BLaER1 treated with 17β-estradiol and CSF1 and Interleukin-3, amounts not matched to agents 10 nM and 100 nM (cell line): ENCODE data around the gene COL9A3.

ENCODE experiments used
- H3K27ac ChIP-seq, 11 experiments: shearing (Covaris generic); formaldehyde crosslinking; 2 replicates each; pipeline ENCODE4 v1.8.1; 2022
- H3K27me3 ChIP-seq, 11 experiments: shearing (Covaris generic); formaldehyde crosslinking; 2 replicates each; pipeline ENCODE4 v1.8.1; 2022
- H3K36me3 ChIP-seq, 11 experiments: shearing (Covaris generic); formaldehyde crosslinking; 2 replicates each; pipeline ENCODE4 v1.8.1; 2022
- H3K4me1 ChIP-seq, 10 experiments: shearing (Covaris generic); formaldehyde crosslinking; 2 replicates each; pipeline ENCODE4 v1.8.1; 2022
- H3K4me2 ChIP-seq, 11 experiments: shearing (Covaris generic); formaldehyde crosslinking; 2 replicates each; pipeline ENCODE4 v1.8.1; 2022
- H3K4me3 ChIP-seq, 10 experiments: shearing (Covaris generic); formaldehyde crosslinking; 2 replicates each; pipeline ENCODE4 v1.8.1; 2022
- H3K9ac ChIP-seq, 11 experiments: shearing (Covaris generic); formaldehyde crosslinking; 2 replicates each; pipeline ENCODE4 v1.8.1; 2022
- H3K9me3 ChIP-seq, 11 experiments: shearing (Covaris generic); formaldehyde crosslinking; replicated peaks in 1 of 11; 2 replicates each; pipeline ENCODE4 v1.8.1; 2022
- H4K20me1 ChIP-seq, 11 experiments: shearing (Covaris generic); formaldehyde crosslinking; 2 replicates each; pipeline ENCODE4 v1.8.1; 2022
- Cebpa-rat ChIP-seq, 11 experiments: shearing (Covaris generic); IDR thresholded peaks; 2 replicates each; pipeline ENCODE4 v1.8.1; 2022

COL9A3 gene

GRCh38 chr20:62814060-62814708 lies 2.7 kb upstream of the COL9A3 start:
- peaks cover 46 to 54% (median 50%) of the 10 kb centered on the region in 11 experiments for H3K36me3 ChIP-seq
- peaks cover 51 to 58% (median 55%) of the 10 kb centered on the region in 11 experiments for H3K27me3 ChIP-seq
- no peak overlapping the region for H3K4me3 ChIP-seq
- H4K20me1 ChIP-seq = peaks cover 64 to 98% (median 85%) of the 10 kb centered on the region in 11 experiments
- peaks cover 70 to 92% (median 79%) of the 10 kb centered on the region in 10 experiments for H3K4me1 ChIP-seq
- peak overlapping the region in 10 of 11 experiments; percentile 1 to 99 (median 93); a peak in 15 of 22 replicates for H3K4me2 ChIP-seq
- H3K9ac ChIP-seq = peak overlapping the region in 2 of 11 experiments; percentile 13 to 15; a peak in 2 of 22 replicates
- H3K27ac ChIP-seq = no peak overlapping the region
- TF ChIP-seq Cebpa-rat (IDR thresholded peaks at IDR 0.05) = no peak
- H3K9me3 ChIP-seq = no peaks in the 10 kb centered on the region

- H3K4me1 ChIP-seq = peaks cover 69 to 92% (median 80%) of the 10 kb centered on the region in 10 experiments
- H3K9ac ChIP-seq = 0 out of 22 replicates have a peak overlapping the region, but pooled peaks of 2 of the 11 experiments have one; percentile 13 to 29
- peaks cover 41 to 49% (median 45%) of the 10 kb centered on the region in 11 experiments for H3K36me3 ChIP-seq
- H3K27ac ChIP-seq = no peak overlapping the region
- H3K9me3 ChIP-seq = no peaks in the 10 kb centered on the region
- no peak overlapping the region for H3K4me3 ChIP-seq
- H3K27me3 ChIP-seq = peaks cover 56 to 63% (median 60%) of the 10 kb centered on the region in 11 experiments
- peaks cover 59 to 97% (median 84%) of the 10 kb centered on the region in 11 experiments for H4K20me1 ChIP-seq
- H3K4me2 ChIP-seq = peak overlapping the region in 10 of 11 experiments; percentile 1 to 99 (median 93); a peak in 16 of 22 replicates
- no peak for TF ChIP-seq Cebpa-rat (IDR thresholded peaks at IDR 0.05)
Measured at GRCh38 chr20:62814709-62815065, 2.2 kb upstream of the COL9A3 start.

- Histone ChIP-seq H3K9me3 (no peaks in the 10 kb centered on the region), H3K27me3 (peaks cover 62 to 69% (median 67%) of the 10 kb centered on the region in 11 experiments), H4K20me1 (peaks cover 52 to 97% (median 84%) of the 10 kb centered on the region in 11 experiments), H3K4me3 (peak overlapping the region in 2 of 10 experiments; percentile 49 to 52; a peak in 1 of 20 replicates), H3K36me3 (peaks cover 35 to 43% (median 38%) of the 10 kb centered on the region in 11 experiments), H3K4me1 (peaks cover 67 to 92% (median 80%) of the 10 kb centered on the region in 10 experiments), H3K9ac (peak overlapping the region in 2 of 11 experiments; percentile 29 to 78; a peak in 2 of 22 replicates), H3K27ac (no peak overlapping the region), H3K4me2 (peak overlapping the region; percentile 85 to 99 (median 95); a peak in 17 of 22 replicates)
- no peak for TF ChIP-seq Cebpa-rat (IDR thresholded peaks at IDR 0.05)
Measured at GRCh38 chr20:62815066-62815991, 1.5 kb upstream of the COL9A3 start.

DNA sequence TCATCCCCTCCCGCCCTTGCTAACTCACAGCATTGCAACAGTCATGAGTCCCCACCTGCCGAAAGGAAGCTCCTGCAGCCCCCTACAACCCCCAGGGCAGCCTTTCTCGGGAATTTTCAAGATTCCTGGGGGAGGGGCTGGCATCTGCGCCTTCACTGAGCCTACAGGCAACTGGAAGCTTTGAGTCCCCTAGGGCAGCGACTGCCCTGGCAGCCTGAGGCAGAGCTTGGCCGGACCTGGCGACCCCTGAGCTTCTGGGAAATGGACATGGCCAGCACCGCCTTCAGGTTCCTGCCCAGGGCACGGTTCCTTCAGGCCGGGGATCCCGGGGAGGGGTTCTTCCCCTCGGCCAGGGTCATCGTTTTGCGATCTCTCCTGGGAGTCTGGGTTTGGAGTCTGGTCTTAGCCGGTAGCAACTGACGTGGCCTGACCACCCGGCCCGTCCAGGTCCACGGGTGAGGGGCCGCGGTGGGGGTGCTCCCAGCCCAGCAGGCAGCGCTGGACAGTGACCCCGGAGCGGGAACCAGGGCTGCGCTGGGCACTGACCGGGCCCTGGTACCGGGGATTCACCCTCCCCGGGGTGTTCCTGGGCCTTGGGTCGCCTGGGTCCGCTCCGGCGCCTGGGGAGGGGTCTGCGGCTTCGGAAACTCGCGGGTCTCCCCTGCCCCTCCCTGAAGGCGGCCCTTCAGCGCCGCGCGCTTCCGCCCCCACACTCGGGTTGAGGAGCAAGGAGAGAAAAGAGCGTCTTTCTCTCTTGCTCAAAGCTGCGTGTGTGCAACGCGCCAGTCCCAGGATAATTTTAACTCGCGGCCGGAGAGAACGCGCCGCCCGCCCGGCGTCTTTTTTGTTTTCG lies 593 bp upstream of the COL9A3 start:
- peak overlapping the region; percentile 85 to 99 (median 95) for H3K4me2 ChIP-seq
- H4K20me1 ChIP-seq = peaks cover 43 to 97% (median 83%) of the 10 kb centered on the region in 11 experiments
- peak overlapping the region in 3 of 11 experiments; percentile 35 to 47 (median 40); a peak in 6 of 22 replicates for H3K27ac ChIP-seq
- peak overlapping the region; percentile 35 to 66 (median 53) for H3K4me3 ChIP-seq
- H3K4me1 ChIP-seq = peaks cover 64 to 92% (median 81%) of the 10 kb centered on the region in 10 experiments
- peak overlapping the region; percentile 17 to 78 (median 57); a peak in 18 of 22 replicates for H3K9ac ChIP-seq
- H3K36me3 ChIP-seq = peaks cover 25 to 34% (median 29%) of the 10 kb centered on the region in 11 experiments
- H3K9me3 ChIP-seq = no peaks in the 10 kb centered on the region
- H3K27me3 ChIP-seq = peaks cover 65 to 77% (median 71%) of the 10 kb centered on the region in 11 experiments
- no peak for TF ChIP-seq Cebpa-rat (IDR thresholded peaks at IDR 0.05)

DNA sequence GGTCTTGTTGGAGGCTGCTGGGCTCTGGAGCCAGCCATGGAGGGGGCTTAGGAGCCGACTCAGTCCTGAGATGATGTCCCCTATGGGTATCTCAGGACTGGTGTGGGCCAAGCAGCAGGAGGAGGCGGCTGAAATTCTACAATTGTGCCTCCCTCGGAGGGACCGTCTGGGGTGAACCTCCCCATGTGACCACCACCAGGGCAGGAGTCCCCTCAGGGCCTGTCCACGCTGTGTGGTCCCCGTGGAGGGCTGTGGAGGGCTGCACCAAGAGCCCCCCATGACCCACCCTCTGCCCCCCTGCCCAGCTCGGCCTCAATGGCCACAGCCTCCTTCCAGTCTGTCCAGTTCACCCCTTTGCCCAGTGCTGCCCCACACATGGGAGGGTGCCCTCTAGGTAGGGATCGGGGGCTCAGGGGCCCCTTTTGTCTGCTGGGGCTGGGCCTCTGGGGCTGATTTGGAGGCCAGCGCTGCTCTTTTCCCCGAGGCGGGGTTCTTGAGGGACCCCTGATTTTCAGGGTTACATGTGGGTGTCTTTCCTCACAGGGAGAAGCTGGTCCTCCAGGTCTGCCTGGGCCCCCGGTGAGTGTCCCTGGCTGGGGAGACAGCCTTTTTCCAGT lies 1.2 kb downstream of the COL9A3 start:
- Histone ChIP-seq H3K9ac (0 out of 22 replicates have a peak overlapping the region, but pooled peaks of 1 of the 11 experiments have one; percentile 17), H3K4me3 (no peak overlapping the region), H3K27me3 (peaks cover 65 to 77% (median 71%) of the 10 kb centered on the region in 11 experiments), H3K4me2 (peak overlapping the region in 8 of 11 experiments; percentile 24 to 99 (median 96); a peak in 14 of 22 replicates), H3K36me3 (peaks cover 8 to 15% (median 11%) of the 10 kb centered on the region in 11 experiments; a peak in 19 of 22 replicates), H4K20me1 (peaks cover 25 to 88% (median 65%) of the 10 kb centered on the region in 11 experiments), H3K27ac (no peak overlapping the region), H3K4me1 (peaks cover 48 to 95% (median 88%) of the 10 kb centered on the region in 10 experiments), H3K9me3 (no peaks in the 10 kb centered on the region)
- no peak for TF ChIP-seq Cebpa-rat (IDR thresholded peaks at IDR 0.05)

- no peak for TF ChIP-seq Cebpa-rat (IDR thresholded peaks at IDR 0.05)
- H4K20me1 ChIP-seq = peaks cover 17 to 88% (median 57%) of the 10 kb centered on the region in 11 experiments
- peak overlapping the region in 3 of 11 experiments; percentile 8 to 37 (median 17); a peak in 2 of 22 replicates for H3K9ac ChIP-seq
- H3K36me3 ChIP-seq = peaks cover 3 to 8% (median 5%) of the 10 kb centered on the region in 11 experiments; a peak in 17 of 22 replicates
- H3K4me2 ChIP-seq = peak overlapping the region in 10 of 11 experiments; percentile 16 to 99 (median 74); a peak in 17 of 22 replicates
- no peak overlapping the region for H3K27ac ChIP-seq
- H3K9me3 ChIP-seq = no peaks in the 10 kb centered on the region
- H3K27me3 ChIP-seq = peaks cover 65 to 73% (median 69%) of the 10 kb centered on the region in 11 experiments
- peaks cover 48 to 98% (median 93%) of the 10 kb centered on the region in 10 experiments for H3K4me1 ChIP-seq
- H3K4me3 ChIP-seq = no peak overlapping the region
Measured at GRCh38 chr20:62818592-62819493, 2.0 kb downstream of the COL9A3 start.
